HG03469 (cell line): ENCODE data around the gene ARHGAP25.

Experiments
- ATAC-seq: cut with Tn5 transposase; IDR thresholded peaks from one replicate; pipeline ENCODE4 v1.9.1; 2021; ENCODE audit warnings: mild to moderate bottlenecking, moderate library complexity, moderate number of reproducible peaks; ENCODE audit not compliant: unreplicated experiment

The ARHGAP25 gene

DNA sequence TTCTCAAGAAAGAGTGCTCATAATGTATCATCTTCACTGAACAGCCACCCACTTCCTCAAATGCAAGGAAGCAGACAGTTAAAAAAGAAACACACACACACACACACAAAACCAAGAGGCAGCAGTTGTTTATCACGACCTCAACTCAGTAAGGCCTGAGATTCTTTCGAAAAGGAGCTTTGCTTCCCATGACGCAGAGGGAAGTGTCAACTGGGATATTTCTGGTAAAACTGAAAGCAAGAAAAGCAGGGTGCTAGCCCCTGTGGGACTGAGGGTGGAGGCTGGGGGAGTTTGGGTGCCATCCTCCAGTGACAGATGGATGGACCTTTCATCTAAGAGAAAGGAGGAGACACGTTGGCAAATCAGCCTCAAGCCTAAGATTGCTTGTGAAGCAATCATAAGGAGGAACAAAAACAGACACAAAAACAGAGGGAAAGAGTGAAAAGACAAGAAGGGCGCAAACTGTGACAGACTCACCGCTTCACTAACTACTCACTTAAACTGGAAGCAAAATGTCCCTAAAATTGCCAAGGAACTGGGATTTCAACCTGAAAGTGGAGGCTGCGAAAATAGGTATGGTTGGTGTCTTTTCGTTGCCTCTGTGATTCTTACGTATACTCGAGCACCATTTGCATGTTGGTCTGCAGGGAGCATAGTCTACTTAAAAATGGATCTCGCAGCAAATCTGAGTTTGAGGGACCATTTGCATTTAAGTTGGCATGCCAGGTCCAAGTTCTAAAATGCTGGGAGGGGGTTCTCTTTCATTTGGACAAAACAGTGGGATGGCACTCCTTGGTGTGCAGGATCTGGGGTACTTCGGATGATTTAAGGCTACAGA, at the start of gene ARHGAP25:
TSS of gene ARHGAP25 (plus strand) at position 124 of the 838 bp plus-strand sequence. CDS start at position 513, 389 bp downstream.
- ATAC-seq = peak; percentile 47

GRCh38 chr2:68686178-68686577, 48.4 kb upstream of the ARHGAP25 start:
- no peak for ATAC-seq

GRCh38 chr2:68687018-68687417, 47.6 kb upstream of the ARHGAP25 start:
- ATAC-seq = no peak

DNA sequence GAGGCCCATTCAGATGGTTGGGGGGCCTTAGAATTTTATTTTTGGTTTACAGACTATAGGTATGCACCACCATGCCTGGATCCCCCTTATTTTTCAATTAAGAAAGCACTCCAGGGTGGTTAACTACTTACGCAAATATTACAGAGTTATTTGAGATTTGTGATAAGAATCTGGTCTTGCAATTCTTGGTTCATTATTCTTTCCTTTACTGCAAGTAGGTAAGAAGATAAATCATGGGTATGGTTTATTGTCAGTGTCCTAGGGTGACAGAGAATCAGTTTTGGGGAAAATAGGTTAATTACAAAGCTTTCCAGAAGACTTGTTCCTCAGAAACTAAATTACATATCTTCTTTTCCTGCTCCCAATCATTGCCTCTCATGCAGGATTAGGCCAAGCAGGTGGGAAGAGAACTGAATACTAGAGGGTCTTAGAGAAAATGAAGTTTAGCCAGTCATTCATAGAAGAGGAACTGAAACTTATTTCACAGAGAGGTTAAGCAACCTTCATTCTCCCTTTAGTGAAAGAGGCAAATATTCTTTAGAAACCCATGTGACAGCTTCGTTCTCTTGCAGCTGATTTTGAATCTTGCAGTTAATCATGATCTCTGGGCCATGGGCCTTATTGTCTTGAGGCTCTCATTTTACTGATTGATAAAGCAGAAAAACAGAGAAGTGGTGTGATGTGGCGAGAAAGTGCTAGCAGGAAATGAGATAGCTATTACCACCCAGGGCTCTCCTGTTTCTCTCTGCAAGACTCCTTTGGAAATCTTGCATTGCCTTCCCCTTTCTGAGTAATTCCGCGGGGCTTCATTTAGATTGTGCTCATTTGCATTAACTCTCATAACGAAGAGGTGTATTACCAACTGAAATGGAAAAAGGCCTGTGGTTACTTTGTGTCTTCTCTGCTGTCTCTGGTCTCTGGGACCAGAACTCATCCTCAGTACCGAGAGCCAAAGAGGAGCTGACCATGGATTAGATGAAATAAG, 44.8 kb upstream of the ARHGAP25 start:
- ATAC-seq = peak; percentile 84

- ATAC-seq = no peak
Observed at GRCh38 chr2:68690851-68691250, 43.8 kb upstream of the ARHGAP25 start.

GRCh38 chr2:68692511-68692910, 42.1 kb upstream of the ARHGAP25 start:
- no peak for ATAC-seq

DNA sequence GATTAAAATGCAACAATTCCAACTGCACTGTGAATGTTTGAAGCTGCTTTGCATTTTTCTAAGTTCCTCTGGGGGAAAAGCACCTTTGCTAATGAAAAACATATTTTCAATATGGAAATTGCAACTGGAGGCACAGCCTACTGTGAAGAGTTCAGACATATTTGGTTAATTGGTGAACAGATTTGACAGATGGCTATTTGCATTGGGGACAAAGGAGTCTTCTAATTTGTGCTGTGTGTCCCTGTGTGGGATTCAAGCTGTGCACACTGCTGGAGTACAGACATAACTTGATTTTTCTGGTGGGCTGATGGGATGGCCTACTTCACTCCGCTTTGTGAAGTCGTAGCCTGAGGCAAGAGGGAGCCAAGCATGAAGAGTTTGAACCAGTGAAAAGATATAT, 40.7 kb upstream of the ARHGAP25 start:
- no peak for ATAC-seq

- no peak for ATAC-seq
Observed at GRCh38 chr2:68695971-68696370, 38.6 kb upstream of the ARHGAP25 start.

- no peak for ATAC-seq
Observed at GRCh38 chr2:68696554-68696953, 38.1 kb upstream of the ARHGAP25 start.

DNA sequence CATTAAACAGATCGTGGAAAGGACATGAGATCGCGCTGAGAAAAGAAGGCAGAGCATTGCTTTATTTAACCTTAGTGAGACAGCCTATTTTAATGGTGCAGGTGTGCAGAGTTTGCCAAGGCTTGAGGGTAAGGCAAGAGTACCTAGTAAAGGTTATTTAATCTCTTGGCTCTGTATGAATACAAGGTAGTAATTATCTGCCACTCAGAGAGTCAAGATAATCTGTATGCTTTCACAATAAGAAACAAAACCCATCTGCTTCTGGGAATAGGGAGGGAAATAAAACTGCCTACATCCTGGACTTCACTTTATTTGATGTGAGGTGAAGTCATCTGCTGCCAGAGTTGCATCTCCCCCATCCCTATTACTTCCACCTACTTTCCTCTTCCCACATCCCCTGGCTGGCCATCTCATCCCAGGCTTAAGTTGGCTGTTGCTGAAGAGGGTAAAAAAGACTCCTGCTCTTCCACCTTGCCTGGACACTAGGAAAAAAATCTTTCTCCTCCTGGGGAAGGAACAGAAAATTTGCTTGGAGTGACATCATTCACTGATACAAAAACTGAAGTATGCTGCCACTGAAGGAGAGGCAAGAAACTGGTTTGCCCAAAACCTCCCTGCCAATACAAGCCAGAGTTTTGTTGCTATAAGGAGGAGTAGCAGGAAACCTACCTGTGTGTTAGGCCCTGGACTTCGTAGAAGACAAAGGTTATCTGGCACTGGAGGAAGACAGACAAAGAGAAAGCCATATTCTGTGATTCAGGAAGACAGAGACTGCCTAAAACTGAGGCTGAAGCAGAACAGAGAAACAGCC, 35.8 kb upstream of the ARHGAP25 start:
- ATAC-seq = no peak

GRCh38 chr2:68700560-68700959, 34.1 kb upstream of the ARHGAP25 start:
- ATAC-seq = no peak

DNA sequence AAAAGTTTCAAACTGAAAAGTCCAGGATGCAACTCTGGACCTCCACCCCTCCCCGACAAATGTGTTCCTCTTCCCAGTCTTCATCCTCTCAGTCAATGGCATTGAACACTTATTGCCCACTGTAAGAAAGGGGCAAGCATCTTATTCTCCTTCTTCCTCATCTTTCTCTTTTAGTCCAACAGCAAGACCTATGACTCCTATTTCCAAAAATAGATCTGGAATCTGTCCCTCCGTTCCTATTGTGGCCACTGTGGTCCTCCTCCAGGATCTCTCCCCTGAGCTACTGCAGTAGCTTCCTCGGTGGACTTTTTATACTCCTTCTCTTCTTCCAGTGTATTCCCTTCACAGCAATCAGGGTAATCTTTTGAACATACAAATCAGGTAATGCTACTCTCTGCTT, 28.0 kb upstream of the ARHGAP25 start:
- ATAC-seq = no peak

DNA sequence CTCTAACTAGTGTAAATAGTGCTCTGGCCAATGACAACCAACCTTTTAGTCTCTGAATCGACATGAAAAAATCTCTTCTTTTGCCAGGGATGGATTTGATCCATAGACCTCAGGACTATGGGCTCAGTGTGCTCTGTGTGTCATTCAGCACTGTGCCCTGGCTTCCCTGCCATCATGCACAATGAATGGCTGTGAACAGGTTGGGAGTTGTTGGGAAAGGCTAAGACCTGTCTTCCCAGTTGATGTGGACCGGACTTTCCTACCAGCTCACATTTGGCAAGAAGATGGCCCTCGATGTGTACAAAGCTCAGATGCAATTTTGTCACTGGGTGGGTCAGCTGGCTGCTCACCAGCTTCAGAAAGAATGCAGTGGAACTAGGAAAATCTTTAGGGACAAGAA, 26.0 kb upstream of the ARHGAP25 start:
- ATAC-seq = no peak

- ATAC-seq = no peak
Observed at GRCh38 chr2:68709421-68709911, 25.1 kb upstream of the ARHGAP25 start.

DNA sequence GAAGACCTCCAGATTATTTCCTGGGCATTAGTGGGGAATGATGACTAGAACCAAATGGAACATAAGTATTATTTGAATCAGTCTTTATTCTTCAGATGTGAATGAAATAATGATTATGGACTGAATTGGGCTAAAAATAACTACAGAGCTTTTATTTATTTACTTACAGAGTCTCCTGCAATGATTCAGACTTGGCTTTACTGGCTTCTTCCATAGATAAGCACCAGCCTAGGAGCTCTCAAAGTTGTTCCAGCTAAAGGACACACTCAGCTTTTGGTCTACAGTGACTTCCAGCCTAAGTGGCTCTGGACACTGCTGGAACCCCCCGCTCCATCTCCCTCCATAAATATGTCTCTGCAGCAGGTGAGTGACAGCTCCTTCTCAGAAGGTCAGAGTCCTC, 24.3 kb upstream of the ARHGAP25 start:
- no peak for ATAC-seq

DNA sequence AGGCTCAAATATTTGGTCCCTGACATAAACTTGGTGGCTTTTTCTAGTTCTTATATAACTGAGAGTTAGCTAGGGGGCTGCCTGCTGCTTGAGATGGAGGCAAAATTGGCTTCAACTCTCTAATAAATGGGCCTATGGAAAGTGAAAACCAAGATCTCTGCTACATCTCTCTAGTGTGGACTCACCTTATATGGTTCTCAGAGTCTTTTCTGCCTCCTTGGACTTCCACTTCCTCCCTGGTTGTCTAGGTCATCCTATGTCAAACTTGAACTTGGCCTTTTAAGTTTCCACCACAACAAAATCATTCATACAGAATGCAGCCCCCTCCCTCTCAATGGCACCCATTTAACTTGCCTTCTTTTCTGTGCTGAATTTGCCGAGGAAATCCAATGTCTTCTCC, 23.9 kb upstream of the ARHGAP25 start:
- ATAC-seq = no peak

DNA sequence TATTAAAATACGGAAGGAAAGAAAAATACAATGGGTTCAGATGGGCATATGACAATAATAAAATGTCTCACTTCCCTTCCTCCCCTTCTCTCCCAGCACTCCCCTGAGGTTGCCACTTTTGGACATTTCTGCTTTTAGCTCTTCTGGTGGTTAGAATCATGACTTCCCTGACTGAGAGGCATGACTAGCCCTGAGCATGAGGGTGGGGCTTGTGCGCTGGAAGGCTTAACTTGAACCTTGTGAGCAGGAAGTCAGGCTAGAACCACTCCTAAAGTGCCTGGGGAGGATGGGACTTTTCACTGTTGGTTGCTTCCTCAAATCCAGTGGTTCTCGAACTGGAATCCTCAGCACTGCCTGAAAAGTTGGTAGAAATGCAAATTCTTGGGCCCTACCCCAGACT, 19.7 kb upstream of the ARHGAP25 start:
- ATAC-seq = peak; percentile 60

DNA sequence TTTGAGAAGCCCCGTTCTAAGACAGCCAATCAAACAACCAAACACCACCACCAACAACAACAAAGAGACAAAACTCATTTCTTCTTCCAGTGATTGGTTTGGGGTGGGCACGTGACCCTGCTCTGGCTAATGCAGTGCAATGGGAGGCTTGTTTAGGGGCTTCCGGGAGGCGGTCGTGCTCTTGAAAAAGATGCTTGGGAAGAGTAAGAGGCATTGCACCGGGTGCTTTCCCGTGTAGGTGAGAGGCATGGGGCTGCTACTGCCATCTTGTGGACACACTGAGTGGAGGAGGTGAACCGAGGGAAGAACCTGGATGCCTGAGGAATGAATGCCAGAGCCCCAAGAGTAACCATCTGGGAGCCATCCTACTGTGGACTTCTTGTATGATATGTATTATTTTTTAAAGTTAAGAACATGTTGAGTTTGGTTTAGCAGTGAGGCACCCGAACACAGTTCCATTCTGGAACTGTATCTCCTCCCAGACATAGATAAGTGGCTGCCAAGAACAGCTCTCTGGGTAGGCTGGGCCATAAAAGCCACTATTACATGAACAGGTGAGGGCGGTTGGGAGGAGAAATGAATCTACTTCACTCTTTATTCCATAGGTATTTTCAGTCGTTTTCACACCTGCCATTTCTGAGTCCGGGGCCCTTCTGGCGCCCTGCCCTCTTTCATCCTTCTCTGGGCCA, 19.1 kb upstream of the ARHGAP25 start:
- peak; percentile 23 for ATAC-seq

DNA sequence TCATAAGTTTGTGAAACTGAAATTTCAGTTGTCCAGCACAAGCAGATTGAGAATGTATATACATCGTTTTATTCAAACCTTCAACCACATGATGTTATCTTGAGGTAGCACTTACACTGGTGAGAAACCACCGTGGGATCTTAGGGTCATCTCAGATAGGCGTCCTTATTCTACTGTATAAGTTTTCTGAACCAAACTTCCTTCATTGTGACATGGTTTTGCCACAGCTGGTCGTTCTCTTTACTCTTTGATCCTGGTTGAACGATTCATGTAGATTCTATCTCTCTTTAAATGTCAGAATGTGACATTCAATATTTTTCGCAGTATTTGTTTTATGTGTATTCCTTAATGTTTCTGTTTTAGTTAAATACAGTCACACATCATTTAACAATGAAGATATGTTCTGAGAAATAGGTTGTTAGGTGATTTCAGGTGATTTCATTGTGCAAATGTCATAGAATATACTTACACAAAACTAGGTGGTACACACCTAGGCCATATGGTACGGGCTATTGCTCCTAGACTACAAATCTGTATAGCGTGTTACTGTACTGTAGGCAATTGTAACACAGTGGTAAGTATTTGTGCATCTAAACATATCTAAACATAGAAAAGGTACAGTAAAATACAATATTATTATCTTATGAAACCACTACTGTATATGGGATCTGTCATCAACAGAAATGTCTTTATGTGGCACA, 17.9 kb upstream of the ARHGAP25 start:
- ATAC-seq = no peak

GRCh38 chr2:68717305-68717661, 17.3 kb upstream of the ARHGAP25 start:
- ATAC-seq = peak; percentile 26
